ENCODE results near the gene PRSS56.
A peak's percentile ranks its signal among the peaks of the same experiment; 100 is the strongest.

PRSS56 gene

DNA sequence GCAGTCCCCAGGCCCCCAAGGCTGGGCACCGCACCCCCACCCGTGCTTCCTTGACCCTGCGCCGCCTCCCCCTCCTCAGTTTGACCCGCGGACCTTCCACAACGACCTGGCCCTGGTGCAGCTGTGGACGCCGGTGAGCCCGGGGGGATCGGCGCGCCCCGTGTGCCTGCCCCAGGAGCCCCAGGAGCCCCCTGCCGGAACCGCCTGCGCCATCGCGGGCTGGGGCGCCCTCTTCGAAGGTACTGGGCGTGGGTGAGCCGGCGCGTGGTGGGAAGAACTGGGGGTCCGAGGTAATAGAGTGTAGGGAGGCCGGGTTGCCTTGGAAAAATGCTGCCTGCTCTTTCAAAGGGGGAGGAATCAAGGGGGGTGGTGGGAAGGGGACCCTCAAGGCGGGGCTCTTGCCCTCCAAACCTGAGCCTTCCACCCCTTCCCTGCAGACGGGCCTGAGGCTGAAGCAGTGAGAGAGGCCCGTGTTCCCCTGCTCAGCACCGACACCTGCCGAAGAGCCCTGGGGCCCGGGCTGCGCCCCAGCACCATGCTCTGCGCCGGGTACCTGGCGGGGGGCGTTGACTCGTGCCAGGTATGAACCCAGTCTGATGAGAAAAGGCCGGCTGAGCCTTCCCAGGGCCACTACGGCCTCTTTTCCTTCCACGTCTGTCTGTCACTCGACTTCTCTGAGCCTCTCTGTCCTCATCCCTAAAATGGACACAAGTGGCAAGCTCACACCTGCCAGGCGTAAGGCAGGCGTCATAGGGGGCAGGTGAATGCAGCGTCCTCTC lies 2.6 kb downstream of the PRSS56 start:
- TF ChIP-seq, protein P1, sequence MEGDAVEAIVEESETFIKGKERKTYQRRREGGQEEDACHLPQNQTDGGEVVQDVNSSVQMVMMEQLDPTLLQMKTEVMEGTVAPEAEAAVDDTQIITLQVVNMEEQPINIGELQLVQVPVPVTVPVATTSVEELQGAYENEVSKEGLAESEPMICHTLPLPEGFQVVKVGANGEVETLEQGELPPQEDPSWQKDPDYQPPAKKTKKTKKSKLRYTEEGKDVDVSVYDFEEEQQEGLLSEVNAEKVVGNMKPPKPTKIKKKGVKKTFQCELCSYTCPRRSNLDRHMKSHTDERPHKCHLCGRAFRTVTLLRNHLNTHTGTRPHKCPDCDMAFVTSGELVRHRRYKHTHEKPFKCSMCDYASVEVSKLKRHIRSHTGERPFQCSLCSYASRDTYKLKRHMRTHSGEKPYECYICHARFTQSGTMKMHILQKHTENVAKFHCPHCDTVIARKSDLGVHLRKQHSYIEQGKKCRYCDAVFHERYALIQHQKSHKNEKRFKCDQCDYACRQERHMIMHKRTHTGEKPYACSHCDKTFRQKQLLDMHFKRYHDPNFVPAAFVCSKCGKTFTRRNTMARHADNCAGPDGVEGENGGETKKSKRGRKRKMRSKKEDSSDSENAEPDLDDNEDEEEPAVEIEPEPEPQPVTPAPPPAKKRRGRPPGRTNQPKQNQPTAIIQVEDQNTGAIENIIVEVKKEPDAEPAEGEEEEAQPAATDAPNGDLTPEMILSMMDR (IDR thresholded peaks at IDR 0.05; ENCODE audit: insufficient read depth, low read depth, low read length, missing control alignments): no peak
- H3K4me3 ChIP-seq (ENCODE audit: low read depth, low read length): no peak overlapping the region
- no peak for DNase-seq (ENCODE audit: low read depth)

DNA sequence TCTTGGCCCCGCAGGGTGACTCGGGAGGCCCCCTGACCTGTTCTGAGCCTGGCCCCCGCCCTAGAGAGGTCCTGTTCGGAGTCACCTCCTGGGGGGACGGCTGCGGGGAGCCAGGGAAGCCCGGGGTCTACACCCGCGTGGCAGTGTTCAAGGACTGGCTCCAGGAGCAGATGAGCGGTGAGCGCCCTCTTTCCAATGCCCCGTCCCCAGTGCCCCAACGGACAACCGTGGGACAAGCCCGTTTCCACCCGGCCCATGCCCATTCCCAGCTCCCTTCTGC lies 3.2 kb downstream of the PRSS56 start:
- TF ChIP-seq, protein P1 (IDR thresholded peaks at IDR 0.05; ENCODE audit: insufficient read depth, low read depth, low read length, missing control alignments): no peak
- no peak overlapping the region for H3K4me3 ChIP-seq (ENCODE audit: low read depth, low read length)
- no peak for DNase-seq (ENCODE audit: low read depth)

- TF ChIP-seq, protein P1 (IDR thresholded peaks at IDR 0.05; ENCODE audit: insufficient read depth, low read depth, low read length, missing control alignments): peak; percentile 18
- H3K4me3 ChIP-seq (ENCODE audit: low read depth, low read length): no peak overlapping the region
- peak; percentile 47 for DNase-seq (ENCODE audit: low read depth)
These were observed 3.8 kb downstream of the PRSS56 start for GRCh38 chr2:232523682-232524597.

GRCh38 chr2:232524771-232525170 lies 4.6 kb downstream of the PRSS56 start:
- no peak for DNase-seq (ENCODE audit: low read depth)
- TF ChIP-seq, protein P1 (IDR thresholded peaks at IDR 0.05; ENCODE audit: insufficient read depth, low read depth, low read length, missing control alignments): no peak
- H3K4me3 ChIP-seq (ENCODE audit: low read depth, low read length): no peak overlapping the region

GRCh38 chr2:232525199-232525598 lies 5.0 kb downstream of the PRSS56 start:
- no peak for DNase-seq (ENCODE audit: low read depth)
- no peak overlapping the region for H3K4me3 ChIP-seq (ENCODE audit: low read depth, low read length)
- TF ChIP-seq, protein P1 (IDR thresholded peaks at IDR 0.05; ENCODE audit: insufficient read depth, low read depth, low read length, missing control alignments): no peak

DNA sequence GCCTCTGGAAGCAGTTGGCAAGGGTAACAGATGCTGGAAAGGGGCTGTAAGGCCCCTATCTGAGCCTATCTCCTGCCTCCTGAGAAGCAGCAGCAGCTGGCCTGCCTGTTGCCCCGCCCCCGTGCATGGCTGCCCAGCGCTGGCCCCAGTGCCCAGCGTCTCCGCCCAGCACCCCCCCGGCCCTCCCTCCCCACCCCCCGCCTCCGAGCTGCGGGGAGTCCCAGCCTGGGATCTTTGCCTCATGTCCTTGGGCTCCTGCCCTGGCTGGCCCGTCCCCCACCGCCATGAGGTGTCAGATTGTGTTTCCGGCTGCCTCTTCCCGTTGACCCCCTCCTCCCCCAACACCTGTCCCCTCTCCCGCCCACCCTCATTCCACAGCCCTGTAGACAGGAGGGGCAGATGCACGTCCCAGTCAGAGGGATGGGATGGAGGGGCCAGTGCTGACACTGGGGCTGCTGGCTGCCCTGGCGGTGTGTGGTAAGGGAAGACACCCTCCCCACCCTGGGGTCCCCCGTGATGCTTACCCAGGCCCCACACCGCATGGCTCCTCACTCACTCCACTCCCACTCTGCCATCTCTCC lies 5.7 kb downstream of the PRSS56 start, which contains the start of gene CHRND:
Gene CHRND, plus strand, starts transcription at position 370 of the 581 bp plus-strand sequence. Its CDS starts 56 bp downstream, at position 426.
- no peak for DNase-seq (ENCODE audit: low read depth)
- H3K4me3 ChIP-seq (ENCODE audit: low read depth, low read length): no peak within 1 kb of the TSS
- TF ChIP-seq, protein P1 (IDR thresholded peaks at IDR 0.05; ENCODE audit: insufficient read depth, low read depth, low read length, missing control alignments): no peak
